PFSK-1 (cell line): Measurements from ENCODE around the gene ZNF609.

ENCODE experiments used
- FOXP2 ChIP-seq: optimal IDR thresholded peaks from 2 replicates; pipeline ENCODE3; 2011; ENCODE audit warnings: borderline replicate concordance, control low read depth, inconsistent platforms; ENCODE audit not compliant: insufficient read depth; ENCODE audit errors: extremely low read length, extremely low read depth
- POLR2AphosphoS5 ChIP-seq: IDR thresholded peaks from 2 replicates; pipeline ENCODE4 v1.6.1; 2012; ENCODE audit warnings: low read depth, mild to moderate bottlenecking, control low read depth, low read length, moderate library complexity
- REST ChIP-seq, 2 experiments: IDR thresholded peaks; 2 replicates each; pipeline versions ENCODE4 v1.6.1 to v1.8.0; 2011 to 2012; ENCODE audit warnings: low read depth in 2 of 2, low read length in 2 of 2, control low read depth in 1 of 2, inconsistent platforms in 1 of 2, mild to moderate bottlenecking in 1 of 2, moderate library complexity in 1 of 2; ENCODE audit not compliant: insufficient read depth in 1 of 2
- SIN3A ChIP-seq: IDR thresholded peaks from 2 replicates; pipeline ENCODE4 v1.6.1; 2012; ENCODE audit warnings: mild to moderate bottlenecking, low read length, moderate library complexity, borderline replicate concordance; ENCODE audit not compliant: insufficient read depth
- TAF1 ChIP-seq: IDR thresholded peaks from 2 replicates; pipeline ENCODE4 v1.6.1; 2012; ENCODE audit warnings: low read length, control low read depth, borderline replicate concordance; ENCODE audit not compliant: insufficient read depth

GRCh38 chr15:64665179-64665578 is 204.8 kb downstream of the ZNF609 start:
- no peak for TF ChIP-seq REST (IDR thresholded peaks at IDR 0.05; ENCODE audit: insufficient read depth in 1 of 2, low read depth in 2 of 2, low read length in 2 of 2)
- TF ChIP-seq POLR2AphosphoS5, result no peak
- no peak for TF ChIP-seq TAF1
- TF ChIP-seq FOXP2, result no peak
- no peak for TF ChIP-seq SIN3A
